ENCODE measurements around the gene NKIRAS1.

DNA sequence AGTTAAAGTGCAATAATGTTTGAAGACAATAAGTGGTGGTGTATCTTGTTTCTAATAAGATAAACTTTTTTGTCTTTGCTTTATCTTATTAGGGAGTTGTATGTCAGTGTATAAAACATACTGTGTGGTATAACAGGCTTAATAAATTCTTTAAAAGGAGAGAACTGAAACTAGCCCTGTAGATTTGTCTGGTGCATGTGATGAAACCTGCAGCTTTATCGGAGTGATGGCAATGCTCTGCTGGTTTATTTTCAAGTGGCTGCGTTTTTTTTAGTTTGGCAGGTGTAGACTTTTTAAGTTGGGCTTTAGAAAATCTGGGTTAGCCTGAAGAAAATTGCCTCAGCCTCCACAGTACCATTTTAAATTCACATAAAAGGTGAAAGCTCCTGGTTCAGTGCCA, 2.8 kb upstream of the NKIRAS1 start:
- TF ChIP-seq, protein P1, sequence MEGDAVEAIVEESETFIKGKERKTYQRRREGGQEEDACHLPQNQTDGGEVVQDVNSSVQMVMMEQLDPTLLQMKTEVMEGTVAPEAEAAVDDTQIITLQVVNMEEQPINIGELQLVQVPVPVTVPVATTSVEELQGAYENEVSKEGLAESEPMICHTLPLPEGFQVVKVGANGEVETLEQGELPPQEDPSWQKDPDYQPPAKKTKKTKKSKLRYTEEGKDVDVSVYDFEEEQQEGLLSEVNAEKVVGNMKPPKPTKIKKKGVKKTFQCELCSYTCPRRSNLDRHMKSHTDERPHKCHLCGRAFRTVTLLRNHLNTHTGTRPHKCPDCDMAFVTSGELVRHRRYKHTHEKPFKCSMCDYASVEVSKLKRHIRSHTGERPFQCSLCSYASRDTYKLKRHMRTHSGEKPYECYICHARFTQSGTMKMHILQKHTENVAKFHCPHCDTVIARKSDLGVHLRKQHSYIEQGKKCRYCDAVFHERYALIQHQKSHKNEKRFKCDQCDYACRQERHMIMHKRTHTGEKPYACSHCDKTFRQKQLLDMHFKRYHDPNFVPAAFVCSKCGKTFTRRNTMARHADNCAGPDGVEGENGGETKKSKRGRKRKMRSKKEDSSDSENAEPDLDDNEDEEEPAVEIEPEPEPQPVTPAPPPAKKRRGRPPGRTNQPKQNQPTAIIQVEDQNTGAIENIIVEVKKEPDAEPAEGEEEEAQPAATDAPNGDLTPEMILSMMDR (IDR thresholded peaks at IDR 0.05): no peak
- TF ChIP-seq ZFX (IDR thresholded peaks at IDR 0.05; ENCODE audit: borderline replicate concordance): no peak

Data from 22Rv1 (cell line).